COLO668 (cell line): ENCODE results near the gene TDRD12.
"Not testable (repeated sequence)": the region's sequence is repeated elsewhere in the genome, so short reads cannot be mapped to it uniquely, and the experiment has no call there.

Experiments
- DNase-seq: peaks from one replicate; lab custom pipeline; 2025; ENCODE audit not compliant: unreplicated experiment; lab: John Stamatoyannopoulos, UW

Gene TDRD12

GRCh38 chr19:32863841-32864240 lies 144.3 kb downstream of the TDRD12 start:
- DNase-seq = no peak

GRCh38 chr19:32864318-32865007 lies 144.9 kb downstream of the TDRD12 start:
- DNase-seq = no peak

GRCh38 chr19:32865326-32865725 lies 145.8 kb downstream of the TDRD12 start:
- no peak for DNase-seq

- DNase-seq = no peak
Measured at GRCh38 chr19:32866061-32866460, 146.5 kb downstream of the TDRD12 start.

- DNase-seq = no peak
Measured at GRCh38 chr19:32866564-32867265, 147.1 kb downstream of the TDRD12 start.

- DNase-seq = not testable (repeated sequence)
Measured at GRCh38 chr19:32867436-32867835, 147.9 kb downstream of the TDRD12 start.

- no peak for DNase-seq
Measured at GRCh38 chr19:32868206-32868950, 148.8 kb downstream of the TDRD12 start.

- no peak for DNase-seq
Measured at GRCh38 chr19:32869369-32869965, 149.9 kb downstream of the TDRD12 start, which contains the start of gene SLC7A9. Gene SLC7A9, minus strand, starts transcription at chr19:32869767. Its CDS starts 1,233 bp downstream, at chr19:32868534.

- peak; percentile 13 for DNase-seq
Measured at GRCh38 chr19:32869966-32870573, 150.5 kb downstream of the TDRD12 start.

- no peak for DNase-seq
Measured at GRCh38 chr19:32870981-32871451, 151.4 kb downstream of the TDRD12 start.

- no peak for DNase-seq
Measured at GRCh38 chr19:32872391-32872790, 152.8 kb downstream of the TDRD12 start.

- DNase-seq = no peak
Measured at GRCh38 chr19:32873247-32873959, 153.8 kb downstream of the TDRD12 start.

GRCh38 chr19:32874605-32875004 lies 155.0 kb downstream of the TDRD12 start:
- DNase-seq = no peak

- DNase-seq = no peak
Measured at GRCh38 chr19:32875428-32875827, 155.9 kb downstream of the TDRD12 start.

- no peak for DNase-seq
Measured at GRCh38 chr19:32876236-32876918, 156.8 kb downstream of the TDRD12 start.

- no peak for DNase-seq
Measured at GRCh38 chr19:32876919-32877285, 157.3 kb downstream of the TDRD12 start.
